ENCODE measurements around the gene SIT1.

SIT1 gene

GRCh38 chr9:35603986-35604577 lies 46.6 kb downstream of the SIT1 start:
- H2BK120ac ChIP-seq (ENCODE audit: low read depth, low read length): no peak overlapping the region
- no peak overlapping the region for H3K14ac ChIP-seq (ENCODE audit: low read length)
- peak overlapping the region; percentile 87 for H3K18ac ChIP-seq (ENCODE audit: low read length)
- no peak overlapping the region for H4K91ac ChIP-seq (ENCODE audit: low read depth, low read length, poor library complexity)
- no peak overlapping the region for H2BK15ac ChIP-seq (ENCODE audit: low read length)
- no peak overlapping the region for H3K9ac ChIP-seq (ENCODE audit: low read depth, low read length, poor library complexity)
- peak overlapping the region; percentile 82 for H2AFZ ChIP-seq (ENCODE audit: low read length)
- H3K27ac ChIP-seq (replicated peaks; ENCODE audit: low read length): peak overlapping the region; percentile 75
- H3K4me1 ChIP-seq (ENCODE audit: control insufficient read depth in 2 of 2, insufficient read depth in 1 of 2, low read depth in 1 of 2, low read length in 2 of 2): peaks cover 9 to 10% of the 10 kb centered on the region in 2 donors
- no CpG with 5 or more reads among the region's 41 CpGs for WGBS, 2 donors (ENCODE audit: extremely low coverage in 2 of 2, insufficient read length in 2 of 2, insufficient replicate concordance in 1 of 2)
- no peak overlapping the region for H3K4ac ChIP-seq (ENCODE audit: low read length)
- H3K23ac ChIP-seq (ENCODE audit: low read depth, low read length, poor library complexity): no peak overlapping the region
- DNase-seq (ENCODE audit: low spot score): peak; percentile 99
- peaks cover 5% of the 10 kb centered on the region for H3K79me1 ChIP-seq (ENCODE audit: low read depth, low read length)
- H2BK12ac ChIP-seq (ENCODE audit: low read length): no peak overlapping the region
- peak overlapping the region; percentile 92 for H3K4me2 ChIP-seq (ENCODE audit: insufficient read depth, low read length, poor library complexity, severe bottlenecking)
- no peak overlapping the region for H4K8ac ChIP-seq (ENCODE audit: low read depth, low read length)
- H3K36me3 ChIP-seq (replicated peaks in 1 of 2; ENCODE audit: control insufficient read depth in 2 of 2, insufficient read depth in 2 of 2, low read length in 2 of 2): peaks cover 15 to 21% of the 10 kb centered on the region in 2 donors
- no peak overlapping the region for H2AK5ac ChIP-seq (ENCODE audit: low read depth, low read length)
- H3K4me3 ChIP-seq (ENCODE audit: low read length in 2 of 2): peak overlapping the region; percentile 72 to 85
- H2BK5ac ChIP-seq (ENCODE audit: low read length): no peak overlapping the region
- H3K27me3 ChIP-seq (ENCODE audit: control insufficient read depth in 3 of 3, insufficient read depth in 3 of 3, low read depth in 1 of 3, low read length in 3 of 3): no peaks in the 10 kb centered on the region
- H3K9me3 ChIP-seq (replicated peaks in 1 of 2; ENCODE audit: control insufficient read depth in 2 of 2, insufficient read depth in 1 of 2, low read depth in 1 of 2, low read length in 2 of 2): no peaks in the 10 kb centered on the region

GRCh38 chr9:35603506-35603985 lies 47.2 kb downstream of the SIT1 start:
- peak overlapping the region; percentile 51 for H3K4me2 ChIP-seq (ENCODE audit: insufficient read depth, low read length, poor library complexity, severe bottlenecking)
- H2AFZ ChIP-seq (ENCODE audit: low read length): peak overlapping the region; percentile 82
- H3K27me3 ChIP-seq (ENCODE audit: control insufficient read depth in 3 of 3, insufficient read depth in 3 of 3, low read depth in 1 of 3, low read length in 3 of 3): no peaks in the 10 kb centered on the region
- no peak overlapping the region for H3K4ac ChIP-seq (ENCODE audit: low read length)
- no peak for DNase-seq (ENCODE audit: low spot score)
- H3K4me1 ChIP-seq (ENCODE audit: control insufficient read depth in 2 of 2, insufficient read depth in 1 of 2, low read depth in 1 of 2, low read length in 2 of 2): peaks cover 9 to 10% of the 10 kb centered on the region in 2 donors
- no peak overlapping the region for H4K8ac ChIP-seq (ENCODE audit: low read depth, low read length)
- H3K36me3 ChIP-seq (replicated peaks in 1 of 2; ENCODE audit: control insufficient read depth in 2 of 2, insufficient read depth in 2 of 2, low read length in 2 of 2): peaks cover 10 to 15% of the 10 kb centered on the region in 2 donors
- no peak overlapping the region for H2BK5ac ChIP-seq (ENCODE audit: low read length)
- peak overlapping the region; percentile 36 for H3K27ac ChIP-seq (replicated peaks; ENCODE audit: low read length)
- no peak overlapping the region for H3K14ac ChIP-seq (ENCODE audit: low read length)
- H3K18ac ChIP-seq (ENCODE audit: low read length): peak overlapping the region; percentile 50
- H3K23ac ChIP-seq (ENCODE audit: low read depth, low read length, poor library complexity): no peak overlapping the region
- H2AK5ac ChIP-seq (ENCODE audit: low read depth, low read length): no peak overlapping the region
- no CpG with 5 or more reads among the region's 18 CpGs for WGBS, 2 donors (ENCODE audit: extremely low coverage in 2 of 2, insufficient read length in 2 of 2, insufficient replicate concordance in 1 of 2)
- H2BK120ac ChIP-seq (ENCODE audit: low read depth, low read length): no peak overlapping the region
- H4K91ac ChIP-seq (ENCODE audit: low read depth, low read length, poor library complexity): no peak overlapping the region
- H3K4me3 ChIP-seq (ENCODE audit: low read length in 2 of 2): peak overlapping the region; percentile 53 to 66
- no peak overlapping the region for H2BK12ac ChIP-seq (ENCODE audit: low read length)
- H3K79me1 ChIP-seq (ENCODE audit: low read depth, low read length): peaks cover 5% of the 10 kb centered on the region
- H3K9ac ChIP-seq (ENCODE audit: low read depth, low read length, poor library complexity): peak overlapping the region; percentile 79
- no peaks in the 10 kb centered on the region for H3K9me3 ChIP-seq (replicated peaks in 1 of 2; ENCODE audit: control insufficient read depth in 2 of 2, insufficient read depth in 1 of 2, low read depth in 1 of 2, low read length in 2 of 2)
- H2BK15ac ChIP-seq (ENCODE audit: low read length): no peak overlapping the region

GRCh38 chr9:35599763-35600604 lies 50.7 kb downstream of the SIT1 start:
- Histone ChIP-seq H2BK12ac (ENCODE audit: low read length) (no peak overlapping the region), H3K9ac (ENCODE audit: low read depth, low read length, poor library complexity) (peak overlapping the region; percentile 12), H3K27ac (replicated peaks; ENCODE audit: low read length) (no peak overlapping the region), H4K8ac (ENCODE audit: low read depth, low read length) (peak overlapping the region; percentile 93), H3K4ac (ENCODE audit: low read length) (no peak overlapping the region), H3K18ac (ENCODE audit: low read length) (peak overlapping the region; percentile 66), H3K79me1 (ENCODE audit: low read depth, low read length) (no peaks in the 10 kb centered on the region), H2BK120ac (ENCODE audit: low read depth, low read length) (no peak overlapping the region), H2AFZ (ENCODE audit: low read length) (no peak overlapping the region), H4K91ac (ENCODE audit: low read depth, low read length, poor library complexity) (peak overlapping the region; percentile 56), H2BK15ac (ENCODE audit: low read length) (peak overlapping the region; percentile 9), H3K9me3 (replicated peaks in 1 of 2; ENCODE audit: control insufficient read depth in 2 of 2, insufficient read depth in 1 of 2, low read depth in 1 of 2, low read length in 2 of 2) (no peaks in the 10 kb centered on the region), H3K4me3 (ENCODE audit: low read length in 2 of 2) (no peak overlapping the region), H2BK5ac (ENCODE audit: low read length) (no peak overlapping the region), H3K36me3 (replicated peaks in 1 of 2; ENCODE audit: control insufficient read depth in 2 of 2, insufficient read depth in 2 of 2, low read length in 2 of 2) (no peaks in the 10 kb centered on the region), H3K23ac (ENCODE audit: low read depth, low read length, poor library complexity) (no peak overlapping the region), H3K4me2 (ENCODE audit: insufficient read depth, low read length, poor library complexity, severe bottlenecking) (no peak overlapping the region), H3K4me1 (ENCODE audit: control insufficient read depth in 2 of 2, insufficient read depth in 1 of 2, low read depth in 1 of 2, low read length in 2 of 2) (peaks cover 2 to 10% of the 10 kb centered on the region in 2 donors), H2AK5ac (ENCODE audit: low read depth, low read length) (no peak overlapping the region), H3K27me3 (ENCODE audit: control insufficient read depth in 3 of 3, insufficient read depth in 3 of 3, low read depth in 1 of 3, low read length in 3 of 3) (no peaks in the 10 kb centered on the region), H3K14ac (ENCODE audit: low read length) (no peak overlapping the region)
- no CpG with 5 or more reads among the region's 14 CpGs for WGBS, 2 donors (ENCODE audit: extremely low coverage in 2 of 2, insufficient read length in 2 of 2, insufficient replicate concordance in 1 of 2)
- no peak for DNase-seq (ENCODE audit: low spot score)

Measured in neuronal stem cell (in vitro differentiated cells).